BJ (cell line): Measurements from ENCODE around the gene CLEC2D. TPM values are rescaled to one million over a fixed set of nuclear protein-coding genes. Genes with fewer than 3 reads are reported as not detected.
A peak's percentile ranks its signal among the peaks of the same experiment; 100 is the strongest.

Experiments
- CTCF ChIA-PET: fragments of 350-600 bp; formaldehyde crosslinking; extraction: SDS; loops from one replicate; lab custom pipeline; 2021; ENCODE audit warnings: antibody characterized with exemption, inconsistent platforms; lab: Yijun Ruan, JAX
- POLR2A ChIA-PET: fragments of 300-600 bp; sonication (Branson Sonifier 250); formaldehyde crosslinking; extraction: SDS; loops from one replicate; lab custom pipeline; 2021; ENCODE audit warnings: antibody characterized with exemption; lab: Charles Lee
- DNase-seq: peaks from one replicate; pipeline ENCODE4 v3.0.0-alpha.2; 2011; ENCODE audit warnings: low read depth
- H3K27me3 ChIP-seq: 2 replicates; pipeline ENCODE4 v1.6.0; 2011; ENCODE audit warnings: low read length; ENCODE audit not compliant: control insufficient read depth, insufficient read depth
- H3K36me3 ChIP-seq: 2 replicates; pipeline ENCODE4 v1.5.1; 2011; ENCODE audit warnings: low read length; ENCODE audit not compliant: control insufficient read depth, insufficient read depth
- H3K4me3 ChIP-seq: 2 replicates; pipeline ENCODE4 v1.5.1; 2011; ENCODE audit warnings: low read depth, mild to moderate bottlenecking, control low read depth, low read length
- polyA plus RNA-seq: library from polyadenylated mRNA; depleted of rRNA; stranded (reverse); fragments of >200 nt; gene quantifications from 2 replicates; pipeline ENCODE4 v1.2.3, GENCODE V29; 2011
- TF ChIP-seq, protein P1 (sequence below): IDR thresholded peaks from 2 replicates; pipeline ENCODE4 v1.5.1; 2011; ENCODE audit warnings: low read depth, mild to moderate bottlenecking, control low read depth, inconsistent platforms, low read length, moderate library complexity; ENCODE audit not compliant: insufficient read depth

Gene CLEC2D
- polyA plus RNA-seq, 1 experiment: 1.7 TPM

DNA sequence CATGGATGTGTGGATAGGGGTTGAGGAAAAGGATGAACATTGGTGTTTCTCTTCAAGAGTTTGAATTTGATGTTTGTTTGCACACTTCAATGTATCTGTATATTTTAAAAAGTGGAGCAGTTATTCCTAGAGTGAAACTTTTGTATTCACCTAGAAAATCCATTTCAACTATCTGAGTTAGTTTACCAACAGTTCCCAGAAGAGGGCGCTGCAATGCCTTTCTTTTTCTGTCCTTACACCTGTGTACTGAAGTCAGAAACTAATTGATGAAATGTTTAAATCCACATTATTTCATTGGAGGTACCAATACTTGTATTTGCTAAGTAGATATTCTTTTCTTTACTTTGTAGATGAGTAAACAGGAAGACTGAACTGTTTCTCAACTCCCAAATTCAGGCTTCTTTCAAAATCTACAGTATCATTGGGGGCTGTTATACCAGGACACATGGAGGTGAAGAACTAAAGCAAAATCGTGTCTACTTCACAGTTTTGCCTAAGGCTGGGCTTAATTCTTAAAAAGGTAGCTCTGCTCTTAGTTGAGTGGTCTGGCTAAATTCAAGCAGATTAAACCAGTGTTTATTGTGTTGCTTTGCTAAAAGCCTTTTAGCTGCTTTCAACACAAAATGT, 35.2 kb upstream of the CLEC2D start:
- ChIA-PET POLR2A (no interaction called here), CTCF (interaction anchor here (0.6 to 8.3 kb wide), 21 partner anchors 9 to 311 kb away, joined by 3 to 135 read pairs (median 4); no protein-coding TSS in a partner anchor)
- DNase-seq: no peak
- Histone ChIP-seq H3K4me3 (no peak overlapping the region), H3K36me3 (no peaks in the 10 kb centered on the region; the same call in 1 of the 2 replicates), H3K27me3 (no peaks in the 10 kb centered on the region; the same call in 1 of the 2 replicates)
- TF ChIP-seq, protein P1, sequence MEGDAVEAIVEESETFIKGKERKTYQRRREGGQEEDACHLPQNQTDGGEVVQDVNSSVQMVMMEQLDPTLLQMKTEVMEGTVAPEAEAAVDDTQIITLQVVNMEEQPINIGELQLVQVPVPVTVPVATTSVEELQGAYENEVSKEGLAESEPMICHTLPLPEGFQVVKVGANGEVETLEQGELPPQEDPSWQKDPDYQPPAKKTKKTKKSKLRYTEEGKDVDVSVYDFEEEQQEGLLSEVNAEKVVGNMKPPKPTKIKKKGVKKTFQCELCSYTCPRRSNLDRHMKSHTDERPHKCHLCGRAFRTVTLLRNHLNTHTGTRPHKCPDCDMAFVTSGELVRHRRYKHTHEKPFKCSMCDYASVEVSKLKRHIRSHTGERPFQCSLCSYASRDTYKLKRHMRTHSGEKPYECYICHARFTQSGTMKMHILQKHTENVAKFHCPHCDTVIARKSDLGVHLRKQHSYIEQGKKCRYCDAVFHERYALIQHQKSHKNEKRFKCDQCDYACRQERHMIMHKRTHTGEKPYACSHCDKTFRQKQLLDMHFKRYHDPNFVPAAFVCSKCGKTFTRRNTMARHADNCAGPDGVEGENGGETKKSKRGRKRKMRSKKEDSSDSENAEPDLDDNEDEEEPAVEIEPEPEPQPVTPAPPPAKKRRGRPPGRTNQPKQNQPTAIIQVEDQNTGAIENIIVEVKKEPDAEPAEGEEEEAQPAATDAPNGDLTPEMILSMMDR: peak; percentile 71

DNA sequence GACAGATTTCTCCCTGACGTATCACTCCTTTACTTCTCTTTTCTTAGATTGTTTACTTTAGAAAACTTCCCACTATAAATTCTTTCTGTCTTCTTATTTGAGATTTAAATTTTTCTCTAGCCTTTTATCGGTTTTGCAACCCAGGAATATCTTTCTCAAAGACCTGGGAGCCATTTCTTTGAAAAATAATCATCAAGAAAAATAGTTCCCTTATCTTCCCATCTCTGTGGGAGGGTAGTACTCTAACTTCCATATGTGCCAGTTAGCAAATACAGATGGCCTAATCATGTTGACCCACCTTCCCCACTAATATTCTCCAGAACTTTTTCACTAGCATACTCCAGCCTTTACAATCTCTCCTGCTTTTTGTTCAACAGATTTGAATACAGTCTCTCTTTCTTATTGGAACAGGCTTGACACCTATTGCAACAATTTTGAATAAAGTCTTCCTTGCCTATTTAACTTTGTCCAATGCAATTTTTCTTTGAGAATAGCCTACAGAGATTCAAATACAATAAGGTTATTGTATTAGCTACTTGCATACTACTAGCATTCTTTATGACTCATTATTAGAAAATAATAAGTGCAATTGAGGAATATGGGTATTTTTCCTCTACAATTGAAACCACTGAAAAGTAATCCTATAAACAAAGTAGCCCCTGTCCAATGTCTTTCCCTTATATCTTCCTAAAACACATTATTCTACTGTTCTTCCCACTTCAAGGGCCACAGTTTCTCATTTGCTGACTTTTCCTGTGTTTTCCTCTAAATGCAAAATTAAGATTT, 34.4 kb upstream of the CLEC2D start:
- TF ChIP-seq, protein P1: no peak
- Histone ChIP-seq H3K36me3 (no peaks in the 10 kb centered on the region; the same call in 1 of the 2 replicates), H3K4me3 (no peak overlapping the region), H3K27me3 (no peaks in the 10 kb centered on the region; the same call in 1 of the 2 replicates)
- ChIA-PET CTCF (interaction anchor here (0.6 to 8.3 kb wide), 15 partner anchors 9 to 452 kb away, joined by 3 to 135 read pairs (median 3); no protein-coding TSS in a partner anchor), POLR2A (no interaction called here)
- DNase-seq: no peak

DNA sequence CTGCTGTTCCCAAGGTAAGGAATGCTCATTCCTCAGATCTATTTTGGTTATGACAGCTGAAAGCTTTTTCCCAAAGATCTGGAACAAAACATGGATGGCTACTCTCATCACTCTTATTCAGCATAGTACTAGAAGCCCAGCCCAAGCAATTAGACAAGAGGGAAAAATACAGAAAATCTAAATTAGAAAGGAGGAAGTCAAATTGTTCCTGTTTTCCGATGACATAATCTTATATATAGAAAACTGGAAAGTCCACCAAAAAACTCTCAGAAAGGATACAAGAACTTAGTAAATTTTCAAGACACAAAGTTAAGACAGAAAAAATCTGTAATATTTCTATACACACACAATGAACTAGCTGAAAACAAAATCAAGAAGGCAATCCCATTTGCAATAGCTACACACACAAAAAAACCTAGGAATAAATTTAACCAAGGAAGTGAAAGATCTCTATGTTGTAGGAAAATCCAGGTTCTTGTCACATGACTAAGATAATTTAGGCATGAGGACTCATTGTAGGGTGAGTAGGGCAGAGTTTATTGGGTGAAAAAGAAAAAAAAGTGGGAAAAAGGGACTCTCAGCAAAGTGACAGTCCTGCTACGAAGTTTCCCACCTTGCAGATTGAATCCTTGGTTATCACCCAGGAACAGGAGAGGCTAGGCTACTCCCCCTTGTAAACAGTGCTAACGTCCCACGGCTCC, 33.2 kb upstream of the CLEC2D start:
- POLR2A ChIA-PET: no interaction called here
- CTCF ChIA-PET: interaction anchor here (0.5 to 8.3 kb wide), 6 partner anchors 11 to 313 kb away, joined by 3 to 135 read pairs (median 3); no protein-coding TSS in a partner anchor
- no peak for DNase-seq
- H3K4me3 ChIP-seq: no peak overlapping the region
- H3K36me3 ChIP-seq: no peaks in the 10 kb centered on the region; the same call in 1 of the 2 replicates
- TF ChIP-seq, protein P1: no peak
- no peaks in the 10 kb centered on the region; the same call in 1 of the 2 replicates for H3K27me3 ChIP-seq

- ChIA-PET CTCF (interaction anchor here (0.7 to 8.3 kb wide), 3 partner anchors 11 to 114 kb away, joined by 3 to 135 read pairs (median 3); no protein-coding TSS in a partner anchor), POLR2A (no interaction called here)
- Histone ChIP-seq H3K4me3 (no peak overlapping the region), H3K27me3 (no peaks in the 10 kb centered on the region; the same call in 1 of the 2 replicates), H3K36me3 (no peaks in the 10 kb centered on the region; the same call in 1 of the 2 replicates)
- TF ChIP-seq, protein P1: peak; percentile 25; the same call in 1 of the 2 replicates
- no peak for DNase-seq
These were observed 32.7 kb upstream of the CLEC2D start for GRCh38 chr12:9636851-9637206.
